GM23338 (cell line): ENCODE data around the gene BRSK2. TPM values are rescaled to one million over a fixed set of nuclear protein-coding genes. Genes with fewer than 3 reads are reported as not detected.

Experiments used
- ATAC-seq: fragments of 200-7000 bp; cut with Tn5 transposase; 3 replicates; pipeline ENCODE4 v1.9.1; 2020
- DNase-seq: peaks from one replicate; pipeline ENCODE4 v3.0.0-alpha.2; 2015; ENCODE audit warnings: low spot score
- H2AFZ ChIP-seq: fragments of 200-600 bp; sonication (generic); 2 replicates; pipeline ENCODE4 v1.8.0; 2016; ENCODE audit warnings: antibody characterized with exemption, mild to moderate bottlenecking, moderate library complexity
- H3F3A ChIP-seq: fragments of 200-600 bp; sonication (generic); replicated peaks from 2 replicates; pipeline ENCODE4 v1.8.0; 2017; ENCODE audit warnings: antibody characterized with exemption, mixed run types, low read depth
- H3K27ac ChIP-seq: fragments of 200-600 bp; sonication (generic); 2 replicates; pipeline ENCODE4 v1.6.1; 2016; ENCODE audit warnings: low read depth
- H3K27me3 ChIP-seq: fragments of 200-600 bp; sonication (generic); 2 replicates; pipeline ENCODE4 v1.8.0; 2016; ENCODE audit warnings: mild to moderate bottlenecking, mixed run types, moderate library complexity; ENCODE audit not compliant: insufficient read depth
- H3K36me3 ChIP-seq: fragments of 200-600 bp; sonication (generic); 2 replicates; pipeline ENCODE4 v1.8.0; 2016; ENCODE audit warnings: mild to moderate bottlenecking; ENCODE audit not compliant: insufficient read depth
- H3K4me1 ChIP-seq: fragments of 200-600 bp; sonication (generic); 2 replicates; pipeline ENCODE4 v1.8.0; 2016; ENCODE audit warnings: mild to moderate bottlenecking, moderate library complexity; ENCODE audit not compliant: insufficient read depth
- H3K4me2 ChIP-seq: fragments of 200-600 bp; sonication (generic); 2 replicates; pipeline ENCODE4 v1.7.1; 2017; ENCODE audit warnings: mixed run types
- H3K4me3 ChIP-seq: fragments of 200-600 bp; sonication (generic); 2 replicates; pipeline ENCODE4 v1.6.1; 2016; ENCODE audit warnings: mixed run types
- H3K79me2 ChIP-seq: fragments of 200-600 bp; sonication (generic); replicated peaks from 2 replicates; pipeline ENCODE4 v1.8.0; 2017; ENCODE audit warnings: mild to moderate bottlenecking; ENCODE audit not compliant: insufficient read depth
- H3K9me2 ChIP-seq: fragments of 200-600 bp; sonication (generic); 2 replicates; pipeline ENCODE4 v1.8.0; 2017; ENCODE audit not compliant: insufficient read depth
- H4K20me1 ChIP-seq: fragments of 200-600 bp; sonication (generic); replicated peaks from 2 replicates; pipeline ENCODE4 v1.8.0; 2017; ENCODE audit warnings: mild to moderate bottlenecking; ENCODE audit not compliant: insufficient read depth
- H3K27ac Mint-ChIP-seq: 2 replicates; pipeline ENCODE4 v1.8.0; 2020; ENCODE audit warnings: inconsistent platforms, mild to moderate bottlenecking, moderate library complexity, mixed read lengths
- H3K27me3 Mint-ChIP-seq: 3 replicates; pipeline ENCODE4 v1.8.0; 2022; ENCODE audit warnings: low read depth, mild to moderate bottlenecking, moderate library complexity, mixed read lengths, inconsistent platforms; ENCODE audit not compliant: insufficient read depth, poor library complexity
- H3K36me3 Mint-ChIP-seq: 3 replicates; pipeline ENCODE4 v1.8.0; 2021; ENCODE audit warnings: low read depth, mild to moderate bottlenecking, inconsistent platforms, moderate library complexity, mixed read lengths
- H3K4me1 Mint-ChIP-seq: 3 replicates; pipeline ENCODE4 v1.8.0; 2020; ENCODE audit warnings: mild to moderate bottlenecking, inconsistent platforms, mixed read lengths
- H3K4me3 Mint-ChIP-seq: 3 replicates; pipeline ENCODE4 v1.8.0; 2021; ENCODE audit warnings: moderate library complexity, mild to moderate bottlenecking, inconsistent platforms, mixed read lengths
- H3K9me3 Mint-ChIP-seq: 3 replicates; pipeline ENCODE4 v1.8.0; 2020; ENCODE audit warnings: moderate library complexity, mild to moderate bottlenecking, inconsistent platforms, mixed read lengths
- CREB1 ChIP-seq: fragments of 250-450 bp; sonication (Bioruptor Pico); IDR thresholded peaks from 2 replicates; pipeline ENCODE4 v1.5.0; 2020; ENCODE audit warnings: low read depth, mild to moderate bottlenecking, moderate library complexity
- EZH2phosphoT487 ChIP-seq: fragments of 200-600 bp; sonication (generic); IDR thresholded peaks from one replicate; pipeline ENCODE4 v1.8.1; 2018; ENCODE audit warnings: antibody characterized with exemption; ENCODE audit not compliant: unreplicated experiment
- JUNB ChIP-seq: IDR thresholded peaks from one replicate; pipeline ENCODE4 v1.6.1; 2016; ENCODE audit warnings: antibody characterized with exemption; ENCODE audit not compliant: unreplicated experiment
- POLR2AphosphoS5 ChIP-seq: IDR thresholded peaks from 2 replicates; pipeline ENCODE4 v1.6.1; 2016; ENCODE audit warnings: antibody characterized with exemption, low read depth
- ZNF331 ChIP-seq: fragments of 250-450 bp; sonication (Bioruptor Pico); IDR thresholded peaks from 2 replicates; pipeline ENCODE4 v1.5.0; 2020; ENCODE audit warnings: low read depth, mild to moderate bottlenecking, moderate library complexity
- polyA plus RNA-seq: library from polyadenylated mRNA; unstranded; fragments of >200 nt; fragmentation: Nextera tagmentation; extraction: Ambion mirVana; gene quantifications from 2 replicates; pipeline ENCODE4 v1.2.1, GENCODE V29; 2016
- total RNA-seq: library from RNA; depleted of rRNA; stranded (reverse); fragments of >200 nt; shearing (Covaris generic); gene quantifications from 2 replicates; pipeline ENCODE4 v1.2.3, GENCODE V29; 2014
- TF ChIP-seq, protein P1 (sequence below), 2 experiments: fragments of 200-600 bp in 1 of 2; sonication (generic) in 1 of 2; conservative IDR thresholded peaks; 2 replicates each; pipeline versions ENCODE4 v1.5.1 to v1.6.1; 2016 to 2017; ENCODE audit warnings: antibody characterized with exemption in 2 of 2, low read depth in 2 of 2, mild to moderate bottlenecking in 2 of 2, moderate library complexity in 1 of 2
- TF ChIP-seq, protein P2 (sequence below): IDR thresholded peaks from one replicate; pipeline ENCODE4 v1.6.1; 2018; ENCODE audit warnings: antibody characterized with exemption; ENCODE audit not compliant: unreplicated experiment

BRSK2 gene
- total and polyA plus RNA-seq, 2 experiments from 2014 or later = 7.2 to 20.3 TPM

DNA sequence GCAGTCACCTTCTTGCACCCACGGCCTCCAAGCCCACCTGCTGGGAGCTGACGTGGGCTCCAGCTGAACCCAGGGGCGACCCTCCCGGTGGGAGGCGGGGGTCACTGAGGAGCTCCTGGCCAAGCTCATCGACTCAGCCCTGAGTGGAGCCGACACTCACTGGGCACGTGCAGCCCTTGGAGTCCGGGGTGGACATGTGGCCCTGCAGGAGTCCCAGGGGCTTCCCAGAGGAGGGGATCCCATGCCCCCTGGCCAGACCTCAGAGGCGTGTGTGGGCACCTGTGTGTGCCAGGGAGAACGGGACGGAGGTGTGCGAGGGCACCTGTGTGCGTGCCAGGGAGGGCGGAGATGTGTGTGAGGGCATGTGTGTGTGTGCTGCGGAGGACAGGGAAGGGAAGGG, 20.8 kb upstream of the BRSK2 start (continued):
- no peak for TF ChIP-seq ZNF331 (CRISPR knock-in tag)

DNA sequence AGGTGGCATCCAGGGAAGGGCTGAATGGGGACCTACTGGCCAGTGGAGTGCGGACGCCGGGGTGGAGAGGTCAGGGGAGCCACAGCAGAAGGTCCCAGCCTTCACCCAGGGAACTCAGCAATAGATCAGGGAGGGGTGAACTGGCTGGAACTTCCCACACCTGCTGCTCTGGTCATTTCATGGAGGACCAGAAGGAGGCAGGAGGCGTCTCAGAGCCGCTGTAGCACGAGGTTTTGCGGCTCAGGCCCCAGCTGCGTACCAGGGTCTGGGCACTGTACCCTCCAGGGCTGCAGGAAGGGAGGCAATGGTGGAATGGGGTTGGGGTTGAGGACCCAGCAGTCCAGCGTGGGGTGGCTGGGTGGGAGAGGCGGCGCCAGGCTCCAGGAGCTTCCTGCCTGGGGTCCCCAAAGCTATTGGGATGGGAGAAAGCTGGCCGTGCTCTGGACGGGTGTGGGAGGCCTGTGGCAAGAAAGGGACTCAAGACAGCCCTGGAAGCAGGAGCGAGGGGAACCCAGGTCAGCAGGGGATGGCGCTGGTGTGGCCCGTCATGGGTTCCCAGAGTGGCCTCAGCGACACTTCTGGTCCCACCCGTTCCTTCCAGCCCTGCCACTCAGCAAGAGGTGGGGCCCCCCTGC, 20.2 kb upstream of the BRSK2 start:
- Mint-ChIP-seq H3K36me3 (peaks cover 8% of the 10 kb centered on the region; the same call in 2 of the 3 replicates), H3K4me1 (no peaks in the 10 kb centered on the region), H3K27ac (no peak overlapping the region), H3K27me3 (peaks cover 10% of the 10 kb centered on the region), H3K4me3 (no peak overlapping the region), H3K9me3 (peaks cover 42% of the 10 kb centered on the region)
- Histone ChIP-seq H3K27ac (no peak overlapping the region), H3K4me2 (no peak overlapping the region), H3K79me2 (no peaks in the 10 kb centered on the region), H4K20me1 (no peaks in the 10 kb centered on the region), H3F3A (no peaks in the 10 kb centered on the region), H3K9me2 (no peaks in the 10 kb centered on the region), H3K36me3 (no peaks in the 10 kb centered on the region), H3K4me1 (no peaks in the 10 kb centered on the region), H2AFZ (no peak overlapping the region), H3K27me3 (no peaks in the 10 kb centered on the region), H3K4me3 (no peak overlapping the region)
- ATAC-seq (peak; percentile 54), DNase-seq (no peak)
- TF ChIP-seq, protein P1, sequence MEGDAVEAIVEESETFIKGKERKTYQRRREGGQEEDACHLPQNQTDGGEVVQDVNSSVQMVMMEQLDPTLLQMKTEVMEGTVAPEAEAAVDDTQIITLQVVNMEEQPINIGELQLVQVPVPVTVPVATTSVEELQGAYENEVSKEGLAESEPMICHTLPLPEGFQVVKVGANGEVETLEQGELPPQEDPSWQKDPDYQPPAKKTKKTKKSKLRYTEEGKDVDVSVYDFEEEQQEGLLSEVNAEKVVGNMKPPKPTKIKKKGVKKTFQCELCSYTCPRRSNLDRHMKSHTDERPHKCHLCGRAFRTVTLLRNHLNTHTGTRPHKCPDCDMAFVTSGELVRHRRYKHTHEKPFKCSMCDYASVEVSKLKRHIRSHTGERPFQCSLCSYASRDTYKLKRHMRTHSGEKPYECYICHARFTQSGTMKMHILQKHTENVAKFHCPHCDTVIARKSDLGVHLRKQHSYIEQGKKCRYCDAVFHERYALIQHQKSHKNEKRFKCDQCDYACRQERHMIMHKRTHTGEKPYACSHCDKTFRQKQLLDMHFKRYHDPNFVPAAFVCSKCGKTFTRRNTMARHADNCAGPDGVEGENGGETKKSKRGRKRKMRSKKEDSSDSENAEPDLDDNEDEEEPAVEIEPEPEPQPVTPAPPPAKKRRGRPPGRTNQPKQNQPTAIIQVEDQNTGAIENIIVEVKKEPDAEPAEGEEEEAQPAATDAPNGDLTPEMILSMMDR (conservative IDR thresholded peaks at IDR 0.05; ENCODE audit: low read depth in 2 of 2) = 0 out of 4 replicates have a peak, but pooled peaks of 1 of the 2 experiments have one; percentile 12
- no peak for TF ChIP-seq ZNF331 (CRISPR knock-in tag)

DNA sequence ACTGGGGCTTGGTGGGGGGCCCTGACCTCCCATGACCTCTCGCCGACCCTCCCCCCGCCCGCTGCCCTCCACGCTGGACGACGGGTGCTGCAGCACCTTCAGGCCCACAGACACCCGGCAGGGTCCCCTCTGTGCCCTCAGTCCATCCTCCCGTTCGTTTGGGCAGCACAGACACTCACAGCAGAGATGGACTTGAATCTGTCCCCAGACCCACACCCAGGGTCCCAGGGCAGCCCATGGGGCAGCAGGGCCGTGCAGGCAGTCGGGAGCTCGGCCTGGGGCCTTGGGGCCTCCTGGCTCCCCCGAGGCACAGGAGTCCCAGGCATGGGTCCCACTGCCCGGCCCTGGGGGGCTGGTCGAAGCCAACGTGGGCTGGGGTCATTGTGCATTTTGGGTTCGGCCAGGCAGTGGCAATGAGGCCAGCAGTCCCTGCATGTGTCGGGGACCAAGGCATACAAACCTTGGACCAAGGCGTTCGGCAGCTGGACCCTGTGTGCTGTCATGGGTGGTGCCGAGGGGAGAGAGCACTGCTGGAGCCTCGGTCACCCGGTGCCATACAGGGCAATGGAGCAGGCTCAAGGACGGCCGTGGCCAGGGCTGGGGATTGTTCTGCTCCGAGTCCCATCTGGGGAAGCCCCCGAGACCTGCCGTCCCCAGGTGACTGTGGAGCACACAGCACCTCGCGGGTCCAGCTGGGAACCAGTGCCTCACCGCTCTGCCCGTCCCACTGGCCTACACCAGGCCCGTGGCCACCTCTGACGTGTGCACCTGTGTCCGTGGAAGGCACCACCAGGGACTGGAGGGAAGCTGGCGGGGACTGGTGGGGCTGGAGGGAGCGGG, 19.3 kb upstream of the BRSK2 start:
- Histone ChIP-seq H3K4me2 (no peak overlapping the region), H3K36me3 (no peaks in the 10 kb centered on the region), H3K4me1 (no peaks in the 10 kb centered on the region), H2AFZ (no peak overlapping the region), H4K20me1 (no peaks in the 10 kb centered on the region), H3K79me2 (no peaks in the 10 kb centered on the region), H3K9me2 (no peaks in the 10 kb centered on the region), H3K4me3 (no peak overlapping the region), H3K27ac (no peak overlapping the region), H3F3A (no peaks in the 10 kb centered on the region), H3K27me3 (no peaks in the 10 kb centered on the region)
- H3K27me3 Mint-ChIP-seq = peaks cover 10% of the 10 kb centered on the region
- DNase-seq (no peak), ATAC-seq (no peak)
- H3K27ac Mint-ChIP-seq = no peak overlapping the region
- H3K9me3 Mint-ChIP-seq = peaks cover 33% of the 10 kb centered on the region
- no peaks in the 10 kb centered on the region for H3K4me1 Mint-ChIP-seq
- peaks cover 8% of the 10 kb centered on the region; the same call in 2 of the 3 replicates for H3K36me3 Mint-ChIP-seq
- H3K4me3 Mint-ChIP-seq = no peak overlapping the region
- TF ChIP-seq, protein P2, sequence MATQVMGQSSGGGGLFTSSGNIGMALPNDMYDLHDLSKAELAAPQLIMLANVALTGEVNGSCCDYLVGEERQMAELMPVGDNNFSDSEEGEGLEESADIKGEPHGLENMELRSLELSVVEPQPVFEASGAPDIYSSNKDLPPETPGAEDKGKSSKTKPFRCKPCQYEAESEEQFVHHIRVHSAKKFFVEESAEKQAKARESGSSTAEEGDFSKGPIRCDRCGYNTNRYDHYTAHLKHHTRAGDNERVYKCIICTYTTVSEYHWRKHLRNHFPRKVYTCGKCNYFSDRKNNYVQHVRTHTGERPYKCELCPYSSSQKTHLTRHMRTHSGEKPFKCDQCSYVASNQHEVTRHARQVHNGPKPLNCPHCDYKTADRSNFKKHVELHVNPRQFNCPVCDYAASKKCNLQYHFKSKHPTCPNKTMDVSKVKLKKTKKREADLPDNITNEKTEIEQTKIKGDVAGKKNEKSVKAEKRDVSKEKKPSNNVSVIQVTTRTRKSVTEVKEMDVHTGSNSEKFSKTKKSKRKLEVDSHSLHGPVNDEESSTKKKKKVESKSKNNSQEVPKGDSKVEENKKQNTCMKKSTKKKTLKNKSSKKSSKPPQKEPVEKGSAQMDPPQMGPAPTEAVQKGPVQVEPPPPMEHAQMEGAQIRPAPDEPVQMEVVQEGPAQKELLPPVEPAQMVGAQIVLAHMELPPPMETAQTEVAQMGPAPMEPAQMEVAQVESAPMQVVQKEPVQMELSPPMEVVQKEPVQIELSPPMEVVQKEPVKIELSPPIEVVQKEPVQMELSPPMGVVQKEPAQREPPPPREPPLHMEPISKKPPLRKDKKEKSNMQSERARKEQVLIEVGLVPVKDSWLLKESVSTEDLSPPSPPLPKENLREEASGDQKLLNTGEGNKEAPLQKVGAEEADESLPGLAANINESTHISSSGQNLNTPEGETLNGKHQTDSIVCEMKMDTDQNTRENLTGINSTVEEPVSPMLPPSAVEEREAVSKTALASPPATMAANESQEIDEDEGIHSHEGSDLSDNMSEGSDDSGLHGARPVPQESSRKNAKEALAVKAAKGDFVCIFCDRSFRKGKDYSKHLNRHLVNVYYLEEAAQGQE = no peak
- no peak for TF ChIP-seq CREB1
- TF ChIP-seq EZH2phosphoT487 = no peak
- TF ChIP-seq POLR2AphosphoS5 = no peak
- TF ChIP-seq JUNB = no peak
